B cell (primary cell): ENCODE data around the gene SPPL2B. TPM values are rescaled to one million over a fixed set of nuclear protein-coding genes. Genes with fewer than 3 reads are reported as not detected.
A peak's percentile ranks its signal among the peaks of the same experiment; 100 is the strongest.

Experiments used
- ATAC-seq: fragments of 200-7000 bp; cut with Tn5 transposase; one replicate; pipeline ENCODE4 v1.10.0; 2021; ENCODE audit warnings: low read depth, mild to moderate bottlenecking, moderate number of reproducible peaks, moderate library complexity
- CTCF ChIA-PET: fragments of 350-600 bp; sonication (Branson Sonifier 250); formaldehyde crosslinking; loops from one replicate; lab custom pipeline; 2021; ENCODE audit warnings: antibody characterized with exemption, inconsistent platforms; lab: Charles Lee
- POLR2A ChIA-PET: fragments of 350-600 bp; sonication (Branson Sonifier 250); formaldehyde crosslinking; loops from one replicate; lab custom pipeline; 2021; ENCODE audit warnings: antibody characterized with exemption; lab: Charles Lee
- DNase-seq: peaks from one replicate; pipeline ENCODE4 v3.0.0; 2013
- H2AFZ ChIP-seq: 2 replicates; pipeline ENCODE4 v1.6.1; 2012; ENCODE audit warnings: mild to moderate bottlenecking, low read depth, low read length; ENCODE audit not compliant: insufficient read depth, poor library complexity, severe bottlenecking
- H3K27ac ChIP-seq, 2 donors: 1 replicate in 1 of 2; 2 replicates in 1 of 2; pipeline ENCODE4 v1.5.1; 2012 to 2013; ENCODE audit warnings: low read length in 2 of 2, mild to moderate bottlenecking in 2 of 2, moderate library complexity in 1 of 2
- H3K27me3 ChIP-seq, 4 experiments: fragments of 200-600 bp in 1 of 4; sonication (generic) in 1 of 4; replicated peaks in 1 of 4; 1 replicate in 2 of 4; 2 replicates in 2 of 4; pipeline versions ENCODE4 v1.6.1 to v1.7.0; 2013 to 2016; ENCODE audit warnings: low read length in 3 of 4, mild to moderate bottlenecking in 2 of 4, mixed read lengths in 1 of 4, moderate library complexity in 1 of 4; ENCODE audit not compliant: insufficient read depth in 4 of 4, control insufficient read depth in 3 of 4; ENCODE audit errors: control extremely low read depth in 1 of 4
- H3K36me3 ChIP-seq, 2 experiments: replicated peaks in 1 of 2; 1 replicate in 1 of 2; 2 replicates in 1 of 2; pipeline versions ENCODE4 v1.6.1 to v1.7.1; 2013; ENCODE audit warnings: low read length in 1 of 2; ENCODE audit not compliant: insufficient read depth in 2 of 2, control insufficient read depth in 1 of 2; ENCODE audit errors: control extremely low read depth in 1 of 2, extremely low read depth in 1 of 2
- H3K4me1 ChIP-seq, 2 donors: fragments of 200-600 bp in 1 of 2; sonication (generic) in 1 of 2; 1 replicate in 1 of 2; 2 replicates in 1 of 2; pipeline versions ENCODE4 v1.5.1 to v1.6.1; 2013 to 2017; ENCODE audit warnings: low read length in 2 of 2; ENCODE audit not compliant: control insufficient read depth in 2 of 2, insufficient read depth in 2 of 2
- H3K4me2 ChIP-seq: replicated peaks from 2 replicates; pipeline ENCODE3; 2012; ENCODE audit warnings: mild to moderate bottlenecking, low read depth, low read length; ENCODE audit not compliant: poor library complexity, severe bottlenecking
- H3K4me3 ChIP-seq, 5 experiments: fragments of 200-600 bp in 1 of 5; sonication (generic) in 1 of 5; 1 replicate in 3 of 5; 2 replicates in 2 of 5; pipeline versions ENCODE4 v1.5.1 to v1.7.0; 2011 to 2016; ENCODE audit warnings: low read length in 4 of 5, mild to moderate bottlenecking in 4 of 5, low read depth in 2 of 5, control low read depth in 1 of 5, moderate library complexity in 1 of 5; ENCODE audit not compliant: insufficient read depth in 1 of 5; ENCODE audit errors: control extremely low read depth in 1 of 5, extremely low read depth in 1 of 5
- H3K79me2 ChIP-seq: fragments of 200-600 bp; sonication (generic); one replicate; pipeline ENCODE4 v1.6.0; 2016; ENCODE audit warnings: low read length; ENCODE audit not compliant: control insufficient read depth, insufficient read depth
- H3K9ac ChIP-seq: fragments of 200-600 bp; sonication (generic); 2 replicates; pipeline ENCODE4 v1.6.1; 2017; ENCODE audit warnings: mild to moderate bottlenecking, low read length, moderate library complexity
- H3K9me3 ChIP-seq, 3 donors: one replicate each; pipeline versions ENCODE4 v1.6.1 to v1.7.1; 2013; ENCODE audit warnings: low read length in 2 of 3; ENCODE audit not compliant: control insufficient read depth in 2 of 3, insufficient read depth in 1 of 3; ENCODE audit errors: control extremely low read depth in 1 of 3
- H4K20me1 ChIP-seq: 2 replicates; pipeline ENCODE4 v1.6.0; 2012; ENCODE audit warnings: mild to moderate bottlenecking, low read length; ENCODE audit not compliant: insufficient read depth, control insufficient read depth, poor library complexity, severe bottlenecking
- H3K27ac Mint-ChIP-seq: one replicate; pipeline ENCODE4 v1.8.0; 2021; ENCODE audit warnings: mixed read lengths
- H3K27me3 Mint-ChIP-seq: one replicate; pipeline ENCODE4 v1.8.0; 2021; ENCODE audit warnings: mixed read lengths
- H3K4me1 Mint-ChIP-seq: one replicate; pipeline ENCODE4 v1.8.0; 2021; ENCODE audit warnings: mixed read lengths
- H3K4me3 Mint-ChIP-seq: one replicate; pipeline ENCODE4 v1.8.0; 2021; ENCODE audit warnings: mixed read lengths
- H3K9me3 Mint-ChIP-seq: one replicate; pipeline ENCODE4 v1.8.0; 2022; ENCODE audit warnings: mixed read lengths; ENCODE audit not compliant: insufficient read depth
- EZH2 ChIP-seq: IDR thresholded peaks from 2 replicates; pipeline ENCODE4 v1.6.1; 2012; ENCODE audit warnings: borderline replicate concordance, low read depth, mild to moderate bottlenecking, moderate library complexity, low read length; ENCODE audit not compliant: insufficient read depth, poor library complexity, severe bottlenecking
- WGBS: methylation state at CpG from one replicate; pipeline ENCODE4 v1.1.5; 2013; ENCODE audit warnings: missing lambda C conversion rate; ENCODE audit not compliant: insufficient coverage; 5-methylcytosine and 5-hydroxymethylcytosine counted together
- intact Hi-C: fragments of 100-400 bp; cut with micrococcal nuclease; formaldehyde crosslinking; loops from one replicate; pipeline ENCODE4 v1.10.0; 2022
- polyA plus RNA-seq: library from polyadenylated mRNA; depleted of rRNA; stranded (reverse); fragments of >200 nt; gene quantifications from 2 replicates; pipeline ENCODE4 v1.2.3, GENCODE V29; 2012
- total RNA-seq, 2 donors: library from RNA; stranded (reverse); fragments of 120-200 nt in 1 of 2; gene quantifications; 1 replicate in 1 of 2; 2 replicates in 1 of 2; pipeline versions ENCODE4 v1.2.3 to v1.2.4, GENCODE V29; 2013 to 2022
- TF ChIP-seq, protein P1 (sequence below): fragments of 200-600 bp; IDR thresholded peaks from one replicate; pipeline ENCODE4 v1.8.0; 2022; ENCODE audit warnings: antibody characterized with exemption, mild to moderate bottlenecking

Gene SPPL2B
- total and polyA plus RNA-seq, 2 donors (not counting 1 experiment from before 2014, with no cell fraction given): 415 to 479 TPM

DNA sequence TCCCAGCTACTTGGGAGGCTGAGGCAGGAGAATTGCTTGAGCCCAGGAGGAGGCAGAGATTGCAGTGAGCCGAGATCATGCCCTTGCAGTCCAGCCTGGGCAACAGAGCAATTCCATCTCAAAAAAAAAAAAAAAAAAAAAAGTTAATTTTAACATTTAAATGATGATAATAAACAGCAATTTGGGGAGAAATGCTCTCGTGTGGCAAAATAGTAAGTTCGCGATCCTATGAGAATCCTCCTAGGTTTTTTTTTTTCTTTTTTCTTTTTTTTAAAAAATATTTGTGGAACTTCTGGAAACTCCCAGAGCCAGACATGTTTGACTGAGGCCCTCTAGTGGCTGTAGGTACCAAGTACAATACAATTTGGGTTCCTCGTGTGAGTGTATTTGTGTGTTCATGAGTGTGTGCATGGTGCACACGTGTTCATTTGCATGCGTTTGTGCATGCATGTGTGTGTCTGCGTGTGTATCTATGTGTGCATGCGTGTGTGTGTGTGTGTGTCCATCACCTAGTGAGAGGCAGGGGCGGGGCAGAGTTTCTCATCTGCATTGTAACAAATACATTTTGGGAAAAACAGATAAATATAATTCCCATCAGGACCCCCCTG, 62.7 kb downstream of the SPPL2B start:
- ChIA-PET POLR2A (interaction anchor here (0.6 to 0.7 kb wide), 5 partner anchors 28 to 160 kb away, joined by 3 to 9 read pairs (median 4); no protein-coding TSS in a partner anchor), CTCF (interaction anchor here (0.7 to 5.7 kb wide), 27 partner anchors 8 to 261 kb away, joined by 3 to 58 read pairs (median 4); partner anchors contain the start of genes AP3D1, LMNB2, LSM7 and SPPL2B)
- H3K4me3 ChIP-seq: no peak overlapping the region
- Mint-ChIP-seq H3K27ac (peak overlapping the region; percentile 70), H3K4me1 (peaks cover 32% of the 10 kb centered on the region), H3K4me3 (peak overlapping the region; percentile 61), H3K9me3 (no peaks in the 10 kb centered on the region), H3K27me3 (no peaks in the 10 kb centered on the region)
- TF ChIP-seq, protein P1, sequence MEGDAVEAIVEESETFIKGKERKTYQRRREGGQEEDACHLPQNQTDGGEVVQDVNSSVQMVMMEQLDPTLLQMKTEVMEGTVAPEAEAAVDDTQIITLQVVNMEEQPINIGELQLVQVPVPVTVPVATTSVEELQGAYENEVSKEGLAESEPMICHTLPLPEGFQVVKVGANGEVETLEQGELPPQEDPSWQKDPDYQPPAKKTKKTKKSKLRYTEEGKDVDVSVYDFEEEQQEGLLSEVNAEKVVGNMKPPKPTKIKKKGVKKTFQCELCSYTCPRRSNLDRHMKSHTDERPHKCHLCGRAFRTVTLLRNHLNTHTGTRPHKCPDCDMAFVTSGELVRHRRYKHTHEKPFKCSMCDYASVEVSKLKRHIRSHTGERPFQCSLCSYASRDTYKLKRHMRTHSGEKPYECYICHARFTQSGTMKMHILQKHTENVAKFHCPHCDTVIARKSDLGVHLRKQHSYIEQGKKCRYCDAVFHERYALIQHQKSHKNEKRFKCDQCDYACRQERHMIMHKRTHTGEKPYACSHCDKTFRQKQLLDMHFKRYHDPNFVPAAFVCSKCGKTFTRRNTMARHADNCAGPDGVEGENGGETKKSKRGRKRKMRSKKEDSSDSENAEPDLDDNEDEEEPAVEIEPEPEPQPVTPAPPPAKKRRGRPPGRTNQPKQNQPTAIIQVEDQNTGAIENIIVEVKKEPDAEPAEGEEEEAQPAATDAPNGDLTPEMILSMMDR: peak; percentile 92
- no peak for TF ChIP-seq EZH2
- peak overlapping the region; percentile 21 for H3K4me2 ChIP-seq
- H3K9ac ChIP-seq: no peak overlapping the region
- ATAC-seq: peak; percentile 51
- H4K20me1 ChIP-seq: no peaks in the 10 kb centered on the region
- no peaks in the 10 kb centered on the region for H3K36me3 ChIP-seq
- intact Hi-C loops: loop anchor here (1.0 to 10.0 kb wide), 3 partner anchors 155 to 239 kb away; partner anchors contain the start of genes AP3D1, PLEKHJ1 and SF3A2
- 0% methylated on average over 4 of the region's 10 CpGs for WGBS
- no peak overlapping the region for H3K27ac ChIP-seq
- no peaks in the 10 kb centered on the region for H3K79me2 ChIP-seq
- no peaks in the 10 kb centered on the region for H3K9me3 ChIP-seq
- H3K27me3 ChIP-seq: no peaks in the 10 kb centered on the region
- DNase-seq: peak; percentile 82
- H2AFZ ChIP-seq: no peak overlapping the region
- H3K4me1 ChIP-seq: peaks cover 16 to 31% of the 10 kb centered on the region in 2 donors

DNA sequence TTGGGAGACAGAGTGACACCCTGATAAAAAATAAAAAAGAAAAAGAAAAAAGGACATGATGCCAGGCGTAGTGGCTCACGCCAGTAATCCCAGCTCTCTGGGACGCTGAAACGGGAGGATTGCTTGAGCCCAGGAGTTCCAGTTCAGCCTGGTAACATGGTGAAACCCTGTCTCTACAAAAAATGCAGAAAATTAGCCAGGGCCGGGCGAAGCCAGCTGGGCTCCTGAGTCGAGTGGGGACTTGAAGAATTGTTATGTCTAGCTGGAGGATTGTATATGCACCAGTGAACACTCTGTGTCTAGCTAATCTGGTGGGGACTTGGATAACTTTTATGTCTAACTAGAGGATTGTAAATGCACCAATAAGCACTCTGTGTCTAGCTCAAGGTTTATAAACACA, 63.9 kb downstream of the SPPL2B start:
- POLR2A ChIA-PET: interaction anchor here (0.6 to 1.6 kb wide), 4 partner anchors 84 to 153 kb away, joined by 3 to 5 read pairs (median 4); partner anchors contain the start of gene GADD45B
- no peak overlapping the region for H3K4me3 Mint-ChIP-seq
- no peak for DNase-seq

More for the DNA sequence above, 63.9 kb downstream of the SPPL2B start:
- H3K9me3 ChIP-seq: no peaks in the 10 kb centered on the region
- no peak overlapping the region for H2AFZ ChIP-seq
- H3K36me3 ChIP-seq: no peaks in the 10 kb centered on the region
- no peaks in the 10 kb centered on the region for H4K20me1 ChIP-seq
- no peak overlapping the region for H3K9ac ChIP-seq
- intact Hi-C loops: loop anchor here (5.0 to 10.0 kb wide), 2 partner anchors 222 to 240 kb away; partner anchors contain the start of gene AP3D1
- H3K4me1 ChIP-seq: peaks cover 16 to 31% of the 10 kb centered on the region in 2 donors
- H3K27me3 ChIP-seq: no peaks in the 10 kb centered on the region
- H3K27ac Mint-ChIP-seq: peak overlapping the region; percentile 15
- no peaks in the 10 kb centered on the region for H3K79me2 ChIP-seq
- no peaks in the 10 kb centered on the region for H3K9me3 Mint-ChIP-seq
- no peak overlapping the region for H3K27ac ChIP-seq
- CTCF ChIA-PET: interaction anchor here (0.6 to 5.7 kb wide), 33 partner anchors 9 to 375 kb away, joined by 3 to 58 read pairs (median 4); partner anchors contain the start of genes AP3D1, LSM7, PLEKHJ1 and SPPL2B
- H3K4me2 ChIP-seq: no peak overlapping the region
- no peaks in the 10 kb centered on the region for H3K27me3 Mint-ChIP-seq
- peaks cover 32% of the 10 kb centered on the region for H3K4me1 Mint-ChIP-seq
- TF ChIP-seq, protein P1: no peak
- no peak for TF ChIP-seq EZH2
- ATAC-seq: no peak
- H3K4me3 ChIP-seq: no peak overlapping the region
- 59% methylated on average over 7 of the region's 7 CpGs for whole genome bisulfite sequencing
